Uterus (tissue), 2 donors: ENCODE data around the gene EVL.

Source experiments
- CTCF ChIP-seq, 4 experiments: fragments of 200-600 bp in 2 of 4; fragments of 450-650 bp in 2 of 4; sonication (generic) in 2 of 4; IDR thresholded peaks; one replicate each; pipeline ENCODE4 v1.5.1; 2016 to 2019; ENCODE audit warnings: antibody characterized with exemption in 4 of 4, mild to moderate bottlenecking in 2 of 4, moderate library complexity in 1 of 4
- POLR2A ChIP-seq, 2 donors: fragments of 450-650 bp; IDR thresholded peaks; one replicate each; pipeline ENCODE4 v1.6.1; 2016; ENCODE audit warnings: antibody characterized with exemption in 2 of 2, mild to moderate bottlenecking in 1 of 2, moderate library complexity in 1 of 2

- TF ChIP-seq CTCF (IDR thresholded peaks at IDR 0.05) = no peak
- TF ChIP-seq POLR2A (IDR thresholded peaks at IDR 0.05) = no peak
Measured at GRCh38 chr14:100074431-100075100, 9.3 kb downstream of the EVL start.
